Large intestine (tissue), 3 donors: ENCODE data around the gene TMEM255B. TPM values are rescaled to one million over a fixed set of nuclear protein-coding genes. Genes with fewer than 3 reads are reported as not detected.
"Not testable (repeated sequence)": the region's sequence is repeated elsewhere in the genome, so short reads cannot be mapped to it uniquely, and the experiment has no call there.

Source experiments
- DNase-seq, 2 donors: peaks; one replicate each; pipeline versions ENCODE4 v3.0.0 to v3.0.0-alpha.2; 2013
- H3K27ac ChIP-seq: one replicate; pipeline ENCODE4 v1.5.1; 2013; ENCODE audit warnings: low read length
- H3K27me3 ChIP-seq: 2 replicates; pipeline ENCODE4 v1.6.1; 2013; ENCODE audit warnings: low read length; ENCODE audit not compliant: control insufficient read depth, insufficient read depth
- H3K36me3 ChIP-seq: 2 replicates; pipeline ENCODE4 v1.6.1; 2013; ENCODE audit warnings: low read length; ENCODE audit not compliant: control insufficient read depth, insufficient read depth
- H3K4me1 ChIP-seq: one replicate; pipeline ENCODE4 v1.6.1; 2013; ENCODE audit warnings: low read length; ENCODE audit not compliant: control insufficient read depth, insufficient read depth
- H3K4me3 ChIP-seq: one replicate; pipeline ENCODE4 v1.5.1; 2013; ENCODE audit warnings: low read length
- H3K9me3 ChIP-seq: one replicate; pipeline ENCODE4 v1.6.1; 2013; ENCODE audit warnings: mild to moderate bottlenecking, low read depth, low read length, moderate library complexity; ENCODE audit not compliant: control insufficient read depth
- WGBS: methylation state at CpG from one replicate; pipeline ENCODE4 v1.1.5; 2013; ENCODE audit warnings: low lambda C conversion rate; ENCODE audit not compliant: insufficient coverage; 5-methylcytosine and 5-hydroxymethylcytosine counted together
- polyA plus RNA-seq: library from polyadenylated mRNA; unstranded; fragments of 120-200 nt; gene quantifications from one replicate; pipeline ENCODE4 v1.2.1, GENCODE V29; 2013

The TMEM255B gene
- polyA plus RNA-seq, 1 donor: 5.1 TPM

GRCh38 chr13:113749507-113749906 lies 9.5 kb upstream of the TMEM255B start:
- Histone ChIP-seq H3K9me3 (peaks cover 13% of the 10 kb centered on the region), H3K4me1 (peaks cover 20% of the 10 kb centered on the region), H3K36me3 (no peaks in the 10 kb centered on the region), H3K27me3 (no peaks in the 10 kb centered on the region), H3K27ac (no peak overlapping the region), H3K4me3 (no peak overlapping the region)
- no peak for DNase-seq
- no CpG with 5 or more reads among the region's 13 CpGs for WGBS

GRCh38 chr13:113749967-113750366 lies 9.1 kb upstream of the TMEM255B start:
- WGBS: no CpG with 5 or more reads among the region's 11 CpGs
- H3K27ac ChIP-seq: no peak overlapping the region
- no peaks in the 10 kb centered on the region for H3K36me3 ChIP-seq
- peaks cover 13% of the 10 kb centered on the region for H3K9me3 ChIP-seq
- no peaks in the 10 kb centered on the region for H3K27me3 ChIP-seq
- H3K4me1 ChIP-seq: peaks cover 16% of the 10 kb centered on the region
- DNase-seq: no peak
- H3K4me3 ChIP-seq: no peak overlapping the region

GRCh38 chr13:113750554-113751399 lies 8.2 kb upstream of the TMEM255B start:
- no peaks in the 10 kb centered on the region for H3K27me3 ChIP-seq
- no peak overlapping the region for H3K27ac ChIP-seq
- H3K4me1 ChIP-seq: peaks cover 14% of the 10 kb centered on the region
- DNase-seq: no peak
- H3K36me3 ChIP-seq: no peaks in the 10 kb centered on the region
- peaks cover 13% of the 10 kb centered on the region for H3K9me3 ChIP-seq
- WGBS: no CpG with 5 or more reads among the region's 23 CpGs
- no peak overlapping the region for H3K4me3 ChIP-seq

DNA sequence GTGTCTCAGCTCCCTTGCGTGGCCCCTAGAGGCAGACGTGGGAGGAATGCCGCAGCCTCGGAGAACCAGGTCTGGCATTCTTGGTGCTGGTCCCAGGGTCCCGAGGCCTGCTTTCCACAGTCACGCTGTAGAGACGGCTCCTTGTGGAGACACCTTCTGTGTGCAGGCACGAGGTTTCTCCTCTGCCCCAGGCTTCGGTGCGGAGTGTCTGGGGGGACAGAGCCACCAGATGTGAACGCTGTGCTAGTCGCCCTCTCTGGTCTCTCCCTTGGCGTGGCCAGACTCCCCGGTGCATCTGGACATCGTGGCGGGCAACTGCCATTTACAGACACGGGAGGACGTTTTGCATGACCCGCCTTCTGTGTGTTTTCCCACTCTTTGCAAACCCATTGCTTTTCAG lies 7.5 kb upstream of the TMEM255B start:
- H3K4me1 ChIP-seq: peaks cover 8% of the 10 kb centered on the region
- H3K27ac ChIP-seq: no peak overlapping the region
- no peak overlapping the region for H3K4me3 ChIP-seq
- no CpG with 5 or more reads among the region's 19 CpGs for WGBS
- H3K27me3 ChIP-seq: no peaks in the 10 kb centered on the region
- peaks cover 13% of the 10 kb centered on the region for H3K9me3 ChIP-seq
- H3K36me3 ChIP-seq: no peaks in the 10 kb centered on the region
- no peak for DNase-seq

DNA sequence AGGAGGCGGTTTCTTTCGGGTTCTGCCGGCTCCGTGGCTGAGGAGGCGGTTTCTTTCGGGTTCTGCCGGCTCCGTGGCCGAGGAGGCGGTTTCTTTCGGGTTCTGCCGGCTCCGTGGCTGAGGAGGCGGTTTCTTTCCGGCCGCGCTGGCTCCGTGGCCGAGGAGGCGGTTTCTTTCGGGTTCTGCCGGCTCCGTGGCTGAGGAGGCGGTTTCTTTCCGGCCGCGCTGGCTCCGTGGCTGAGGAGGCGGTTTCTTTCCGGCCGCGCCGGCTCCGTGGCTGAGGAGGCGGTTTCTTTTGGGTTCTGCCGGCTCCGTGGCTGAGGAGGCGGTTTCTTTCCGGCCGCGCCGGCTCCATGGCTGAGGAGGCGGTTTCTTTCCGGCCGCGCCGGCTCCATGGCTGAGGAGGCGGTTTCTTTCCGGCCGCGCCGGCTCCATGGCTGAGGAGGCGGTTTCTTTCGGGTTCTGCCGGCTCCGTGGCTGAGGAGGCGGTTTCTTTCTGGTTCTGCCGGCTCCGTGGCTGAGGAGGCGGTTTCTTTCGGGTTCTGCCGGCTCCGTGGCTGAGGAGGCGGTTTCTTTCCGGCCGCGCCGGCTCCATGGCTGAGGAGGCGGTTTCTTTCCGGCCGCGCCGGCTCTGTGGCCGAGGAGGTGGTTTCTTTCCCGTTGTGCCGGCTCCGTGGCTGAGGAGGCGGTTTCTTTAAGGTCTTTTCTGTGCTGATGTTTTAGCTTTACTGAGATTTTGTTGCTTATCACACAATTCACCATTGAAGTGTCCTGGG lies 6.6 kb upstream of the TMEM255B start:
- not testable (repeated sequence) for H3K4me3 ChIP-seq, H3K36me3 ChIP-seq, H3K27ac ChIP-seq, H3K4me1 ChIP-seq, DNase-seq, H3K27me3 ChIP-seq
- WGBS: no CpG with 5 or more reads among the region's 78 CpGs
- peaks cover 13% of the 10 kb centered on the region for H3K9me3 ChIP-seq

DNA sequence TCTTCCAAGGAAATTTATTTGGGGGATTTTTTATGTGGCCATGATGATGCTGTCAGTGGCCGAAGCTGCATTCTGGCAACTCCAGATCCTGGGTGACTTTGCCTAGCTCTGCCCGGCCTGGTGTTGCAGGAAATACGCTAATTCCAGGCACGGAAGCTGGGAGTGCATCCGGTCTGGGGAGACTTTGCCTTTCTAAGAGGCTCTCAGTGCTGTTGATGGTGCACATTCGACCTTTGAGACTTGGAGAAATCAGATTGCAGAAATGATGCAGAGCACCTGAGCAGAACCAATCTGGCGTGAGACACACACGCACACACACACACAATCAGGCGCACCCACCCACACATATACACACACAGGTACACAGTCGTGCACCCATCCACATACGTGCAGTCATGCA lies 5.9 kb upstream of the TMEM255B start:
- peak; percentile 88 to 95 for DNase-seq
- 17% methylated on average over 2 of the region's 11 CpGs for WGBS
- no peak overlapping the region for H3K27ac ChIP-seq
- H3K27me3 ChIP-seq: peaks cover 1% of the 10 kb centered on the region
- H3K36me3 ChIP-seq: no peaks in the 10 kb centered on the region
- peaks cover 8% of the 10 kb centered on the region for H3K4me1 ChIP-seq
- no peak overlapping the region for H3K4me3 ChIP-seq
- peaks cover 13% of the 10 kb centered on the region for H3K9me3 ChIP-seq

- WGBS: no CpG with 5 or more reads among the region's 7 CpGs
- Histone ChIP-seq H3K4me1 (peaks cover 8% of the 10 kb centered on the region), H3K4me3 (no peak overlapping the region), H3K27ac (no peak overlapping the region), H3K27me3 (peaks cover 10% of the 10 kb centered on the region), H3K9me3 (peaks cover 13% of the 10 kb centered on the region), H3K36me3 (no peaks in the 10 kb centered on the region)
- DNase-seq: no peak
These were observed 4.8 kb upstream of the TMEM255B start for GRCh38 chr13:113754242-113754641.

- Histone ChIP-seq H3K4me3 (no peak overlapping the region), H3K9me3 (peaks cover 13% of the 10 kb centered on the region), H3K4me1 (peaks cover 12% of the 10 kb centered on the region), H3K36me3 (no peaks in the 10 kb centered on the region), H3K27me3 (peaks cover 14% of the 10 kb centered on the region), H3K27ac (no peak overlapping the region)
- no CpG with 5 or more reads among the region's 15 CpGs for WGBS
- no peak for DNase-seq
These were observed 4.3 kb upstream of the TMEM255B start for GRCh38 chr13:113754691-113755090.

- Histone ChIP-seq H3K27ac (no peak overlapping the region), H3K4me3 (no peak overlapping the region), H3K9me3 (peaks cover 10% of the 10 kb centered on the region), H3K36me3 (no peaks in the 10 kb centered on the region), H3K4me1 (peaks cover 13% of the 10 kb centered on the region), H3K27me3 (peaks cover 31% of the 10 kb centered on the region)
- DNase-seq: no peak
- 100% methylated on average over 6 of the region's 20 CpGs for WGBS
These were observed 2.5 kb upstream of the TMEM255B start for GRCh38 chr13:113756441-113757097.

DNA sequence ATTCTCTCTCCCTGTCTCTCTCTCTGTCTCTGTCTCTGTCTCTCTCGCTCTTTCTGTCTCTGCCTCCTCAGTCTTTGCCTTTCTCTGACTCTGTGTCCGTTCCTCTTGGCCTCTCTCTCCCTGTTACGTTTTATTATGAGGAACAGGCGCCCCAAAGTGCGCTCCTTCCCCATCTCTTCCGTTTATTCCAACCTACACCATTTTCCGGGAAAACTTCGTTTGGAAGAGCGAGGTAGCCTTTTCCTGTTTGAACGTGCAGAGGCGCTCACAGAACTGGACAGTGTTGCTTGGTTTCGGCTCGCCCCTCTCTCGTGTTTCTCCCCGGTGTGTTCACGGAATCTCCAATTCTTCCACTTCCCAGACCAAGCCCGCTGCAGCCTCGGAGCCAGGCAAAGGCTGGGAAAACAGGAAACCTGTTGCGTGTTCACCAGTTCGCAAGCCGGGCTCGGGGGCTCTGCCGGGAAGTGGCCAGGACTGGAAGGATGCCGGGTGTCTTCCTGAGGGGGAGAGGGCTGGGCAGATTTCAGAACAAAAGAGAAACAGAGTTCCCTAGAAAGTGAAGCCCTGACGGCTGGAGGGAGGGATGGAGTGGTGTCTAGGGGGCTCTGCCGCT lies 605 bp downstream of the TMEM255B start:
- Histone ChIP-seq H3K4me1 (peaks cover 5% of the 10 kb centered on the region), H3K4me3 (peak overlapping the region; percentile 47), H3K36me3 (no peaks in the 10 kb centered on the region), H3K27me3 (peaks cover 42% of the 10 kb centered on the region), H3K9me3 (no peaks in the 10 kb centered on the region), H3K27ac (no peak overlapping the region)
- DNase-seq: peak in 1 of 2 donors; percentile 41
- 4% methylated on average over 4 of the region's 26 CpGs for WGBS
